ENCODE data around the gene FSHR.

The FSHR gene

GRCh38 chr2:48948400-48949125 lies 205.8 kb downstream of the FSHR start:
- DNase-seq (ENCODE audit: low spot score in 2 of 2) (no peak), ATAC-seq (ENCODE audit: low read depth) (no peak)
- Mint-ChIP-seq H3K9me3 (no peaks in the 10 kb centered on the region), H3K27me3 (no peaks in the 10 kb centered on the region), H3K4me1 (no peaks in the 10 kb centered on the region), H3K27ac (no peak overlapping the region), H3K36me3 (no peaks in the 10 kb centered on the region), H3K4me3 (no peak overlapping the region)

GRCh38 chr2:48946449-48947048 lies 207.8 kb downstream of the FSHR start:
- Mint-ChIP-seq H3K4me1 (no peaks in the 10 kb centered on the region), H3K36me3 (no peaks in the 10 kb centered on the region), H3K27ac (no peak overlapping the region), H3K4me3 (no peak overlapping the region), H3K27me3 (peaks cover 2% of the 10 kb centered on the region), H3K9me3 (no peaks in the 10 kb centered on the region)
- DNase-seq (ENCODE audit: low spot score in 2 of 2) (peak; percentile 11 to 46), ATAC-seq (ENCODE audit: low read depth) (peak; percentile 78)

- Mint-ChIP-seq H3K4me1 (no peaks in the 10 kb centered on the region), H3K36me3 (no peaks in the 10 kb centered on the region), H3K27ac (no peak overlapping the region), H3K9me3 (no peaks in the 10 kb centered on the region), H3K4me3 (no peak overlapping the region), H3K27me3 (peaks cover 2% of the 10 kb centered on the region)
- DNase-seq (ENCODE audit: low spot score in 2 of 2) (no peak), ATAC-seq (ENCODE audit: low read depth) (no peak)
Observed at GRCh38 chr2:48944956-48945355, 209.4 kb downstream of the FSHR start.

DNA sequence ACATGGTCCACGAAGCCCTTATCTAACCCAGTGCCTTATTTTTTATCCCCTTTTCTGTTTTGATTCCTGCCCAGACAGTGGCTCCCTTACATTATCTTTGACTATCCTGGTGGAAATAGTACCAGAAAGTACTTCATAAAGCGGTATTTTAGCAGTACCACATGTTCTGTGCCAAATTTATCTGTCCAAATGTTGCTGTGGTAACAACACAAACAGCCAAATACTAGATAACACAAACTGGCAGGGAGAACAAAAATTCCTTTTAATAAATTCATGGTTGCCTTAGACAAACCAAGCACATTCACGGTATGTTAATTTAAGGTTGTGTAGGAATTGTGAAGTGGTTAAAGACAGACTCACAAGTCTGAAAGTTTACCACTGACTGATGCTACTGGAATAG lies 210.9 kb downstream of the FSHR start:
- DNase-seq (ENCODE audit: low spot score in 2 of 2) (no peak), ATAC-seq (ENCODE audit: low read depth) (no peak)
- no peaks in the 10 kb centered on the region for H3K4me1 Mint-ChIP-seq
- no peak overlapping the region for H3K4me3 Mint-ChIP-seq
- H3K27me3 Mint-ChIP-seq: peaks cover 4% of the 10 kb centered on the region
- no peak overlapping the region for H3K27ac Mint-ChIP-seq
- no peaks in the 10 kb centered on the region for H3K36me3 Mint-ChIP-seq
- H3K9me3 Mint-ChIP-seq: no peaks in the 10 kb centered on the region

GRCh38 chr2:48941908-48942307 lies 212.4 kb downstream of the FSHR start:
- H3K27me3 Mint-ChIP-seq: peaks cover 5% of the 10 kb centered on the region
- H3K27ac Mint-ChIP-seq: no peak overlapping the region
- ATAC-seq (ENCODE audit: low read depth) (no peak), DNase-seq (ENCODE audit: low spot score in 2 of 2) (no peak)
- no peaks in the 10 kb centered on the region for H3K4me1 Mint-ChIP-seq
- no peaks in the 10 kb centered on the region for H3K36me3 Mint-ChIP-seq
- no peak overlapping the region for H3K4me3 Mint-ChIP-seq
- no peaks in the 10 kb centered on the region for H3K9me3 Mint-ChIP-seq

DNA sequence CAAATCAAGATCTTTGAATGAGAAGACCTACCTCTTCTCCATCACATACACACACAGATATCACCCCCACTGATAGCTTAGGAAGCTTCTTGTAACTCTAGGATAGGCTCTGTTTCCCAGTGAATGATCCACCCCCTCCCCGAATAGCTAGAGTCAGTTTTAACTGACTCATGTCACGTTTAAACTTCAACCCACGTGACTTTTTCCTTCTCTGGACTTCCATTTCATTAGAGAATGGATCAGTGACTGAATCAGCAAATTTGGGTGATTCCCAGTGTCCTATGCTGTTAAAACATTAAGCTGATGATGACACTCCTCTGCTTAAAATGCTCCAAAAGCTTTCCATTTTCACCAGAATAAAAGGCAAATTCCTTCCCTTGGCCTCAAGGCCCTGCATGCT lies 212.9 kb downstream of the FSHR start:
- H3K27ac Mint-ChIP-seq: no peak overlapping the region
- no peaks in the 10 kb centered on the region for H3K4me1 Mint-ChIP-seq
- ATAC-seq (ENCODE audit: low read depth): no peak
- H3K36me3 Mint-ChIP-seq: no peaks in the 10 kb centered on the region
- H3K27me3 Mint-ChIP-seq: peaks cover 5% of the 10 kb centered on the region
- no peak overlapping the region for H3K4me3 Mint-ChIP-seq
- no peaks in the 10 kb centered on the region for H3K9me3 Mint-ChIP-seq
- no peak for DNase-seq (ENCODE audit: low spot score in 2 of 2)

DNA sequence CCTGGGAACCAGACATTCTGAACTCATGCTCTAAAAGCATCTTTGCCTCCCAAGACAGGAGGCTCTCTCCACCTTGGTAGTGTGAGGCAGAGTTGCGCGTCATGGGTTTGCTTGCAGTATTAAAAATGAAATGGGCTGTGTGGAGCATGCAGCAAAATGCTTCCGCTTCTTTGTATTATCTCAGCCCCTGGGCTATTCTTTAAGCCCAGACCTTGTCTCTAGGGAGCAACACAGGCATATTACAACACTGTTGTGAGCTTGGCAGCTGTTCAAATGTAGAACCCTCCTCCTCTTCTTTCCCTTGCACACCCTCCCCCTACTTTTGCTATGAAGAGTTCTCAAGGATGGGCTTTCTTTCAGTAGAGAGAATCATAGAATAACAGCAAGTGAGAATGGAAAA lies 213.7 kb downstream of the FSHR start:
- Mint-ChIP-seq H3K27ac (no peak overlapping the region), H3K4me3 (no peak overlapping the region), H3K4me1 (no peaks in the 10 kb centered on the region), H3K9me3 (no peaks in the 10 kb centered on the region), H3K36me3 (no peaks in the 10 kb centered on the region), H3K27me3 (peaks cover 5% of the 10 kb centered on the region)
- DNase-seq (ENCODE audit: low spot score in 2 of 2) (no peak), ATAC-seq (ENCODE audit: low read depth) (no peak)

- Mint-ChIP-seq H3K27ac (no peak overlapping the region), H3K4me1 (no peaks in the 10 kb centered on the region), H3K4me3 (no peak overlapping the region), H3K27me3 (peaks cover 5% of the 10 kb centered on the region), H3K36me3 (no peaks in the 10 kb centered on the region), H3K9me3 (no peaks in the 10 kb centered on the region)
- ATAC-seq (ENCODE audit: low read depth) (no peak), DNase-seq (ENCODE audit: low spot score in 2 of 2) (no peak)
Observed at GRCh38 chr2:48939232-48939631, 215.1 kb downstream of the FSHR start.

DNA sequence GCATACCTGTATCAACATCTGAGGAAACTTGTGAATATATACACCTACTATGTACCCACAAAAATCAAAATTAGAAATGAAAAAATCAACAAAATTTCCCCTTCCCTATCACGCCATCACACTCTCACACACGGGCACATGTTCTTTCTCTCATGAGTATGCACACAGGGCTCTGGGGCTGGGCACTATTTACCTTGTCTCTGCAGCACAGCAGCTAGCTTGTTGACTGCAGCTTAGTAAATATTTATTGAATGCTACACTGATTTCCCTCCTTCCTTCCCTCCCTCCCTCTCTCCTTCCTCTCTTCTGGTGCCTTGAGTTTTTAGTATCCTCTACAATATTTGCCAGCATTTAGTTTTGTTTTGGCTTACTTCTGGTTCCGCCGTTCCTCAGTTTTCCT lies 216.1 kb downstream of the FSHR start:
- Mint-ChIP-seq H3K27me3 (peaks cover 6% of the 10 kb centered on the region), H3K27ac (no peak overlapping the region), H3K4me1 (no peaks in the 10 kb centered on the region), H3K4me3 (no peak overlapping the region), H3K9me3 (no peaks in the 10 kb centered on the region), H3K36me3 (no peaks in the 10 kb centered on the region)
- ATAC-seq (ENCODE audit: low read depth) (no peak), DNase-seq (ENCODE audit: low spot score in 2 of 2) (no peak)

DNA sequence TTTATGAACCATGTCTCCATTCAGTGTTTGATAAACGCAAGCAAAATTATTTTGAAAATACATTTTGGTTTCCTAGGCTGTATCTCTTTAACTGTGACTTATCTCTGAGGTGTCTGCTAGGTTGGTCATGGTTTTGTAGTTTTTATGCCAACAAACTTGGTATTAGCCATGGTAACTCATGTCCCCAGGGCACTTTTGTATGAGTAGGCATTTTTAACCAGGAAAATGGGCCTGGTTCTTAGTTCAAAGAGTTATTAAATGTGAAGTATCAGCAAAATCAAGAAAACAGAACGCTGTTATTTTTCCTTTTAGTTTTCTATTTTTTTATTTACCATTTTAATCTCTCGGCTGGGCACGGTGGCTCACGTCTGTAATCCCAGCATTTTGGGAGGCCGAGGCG lies 219.5 kb downstream of the FSHR start:
- Mint-ChIP-seq H3K27me3 (peaks cover 4% of the 10 kb centered on the region), H3K27ac (no peak overlapping the region), H3K4me1 (no peaks in the 10 kb centered on the region), H3K9me3 (no peaks in the 10 kb centered on the region), H3K36me3 (no peaks in the 10 kb centered on the region), H3K4me3 (no peak overlapping the region)
- no peak for ATAC-seq (ENCODE audit: low read depth)
- DNase-seq (ENCODE audit: low spot score in 2 of 2): no peak

GRCh38 chr2:48933828-48934497 lies 220.4 kb downstream of the FSHR start:
- Mint-ChIP-seq H3K4me3 (no peak overlapping the region), H3K27ac (no peak overlapping the region), H3K4me1 (no peaks in the 10 kb centered on the region), H3K9me3 (no peaks in the 10 kb centered on the region), H3K27me3 (peaks cover 4% of the 10 kb centered on the region), H3K36me3 (no peaks in the 10 kb centered on the region)
- no peak for ATAC-seq (ENCODE audit: low read depth)
- DNase-seq (ENCODE audit: low spot score in 2 of 2): no peak

DNA sequence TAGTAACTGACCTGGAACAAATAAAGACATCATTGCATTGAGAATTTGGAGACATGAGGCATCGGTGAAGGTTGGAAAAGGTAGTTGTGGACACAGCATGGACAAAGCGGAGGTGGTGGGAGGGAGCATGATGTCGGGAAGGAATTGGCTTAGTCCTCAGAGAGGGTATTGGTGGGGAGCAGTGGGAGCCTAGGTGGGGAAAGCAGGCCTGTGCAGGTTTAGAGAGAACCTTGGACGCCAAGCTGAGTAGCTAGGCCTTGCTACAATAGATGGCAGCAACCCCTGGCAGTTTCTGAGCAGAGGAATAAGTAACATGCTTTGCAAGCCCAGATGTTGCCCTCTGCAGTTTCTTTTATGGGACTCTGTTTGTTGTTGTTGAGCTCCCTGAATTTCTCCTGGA lies 221.6 kb downstream of the FSHR start:
- no peak overlapping the region for H3K27ac Mint-ChIP-seq
- no peaks in the 10 kb centered on the region for H3K36me3 Mint-ChIP-seq
- H3K4me1 Mint-ChIP-seq: no peaks in the 10 kb centered on the region
- H3K4me3 Mint-ChIP-seq: no peak overlapping the region
- no peak for DNase-seq (ENCODE audit: low spot score in 2 of 2)
- H3K9me3 Mint-ChIP-seq: no peaks in the 10 kb centered on the region
- no peak for ATAC-seq (ENCODE audit: low read depth)
- peaks cover 2% of the 10 kb centered on the region for H3K27me3 Mint-ChIP-seq

- Mint-ChIP-seq H3K27me3 (peaks cover 2% of the 10 kb centered on the region), H3K27ac (no peak overlapping the region), H3K4me3 (no peak overlapping the region), H3K9me3 (peaks cover 3% of the 10 kb centered on the region), H3K36me3 (no peaks in the 10 kb centered on the region), H3K4me1 (no peaks in the 10 kb centered on the region)
- no peak for DNase-seq (ENCODE audit: low spot score in 2 of 2)
- ATAC-seq (ENCODE audit: low read depth): no peak
Observed at GRCh38 chr2:48929571-48930301, 224.6 kb downstream of the FSHR start.

GRCh38 chr2:48927355-48927754 lies 227.0 kb downstream of the FSHR start:
- H3K36me3 Mint-ChIP-seq: peaks cover 1% of the 10 kb centered on the region
- H3K4me1 Mint-ChIP-seq: no peaks in the 10 kb centered on the region
- no peak overlapping the region for H3K4me3 Mint-ChIP-seq
- no peak overlapping the region for H3K27ac Mint-ChIP-seq
- ATAC-seq (ENCODE audit: low read depth) (no peak), DNase-seq (ENCODE audit: low spot score in 2 of 2) (no peak)
- H3K9me3 Mint-ChIP-seq: peaks cover 4% of the 10 kb centered on the region
- H3K27me3 Mint-ChIP-seq: peaks cover 1% of the 10 kb centered on the region

Measured in memory B cell (primary cell).